Activated naive CD4-positive, alpha-beta T cell treated with anti-CD3 and anti-CD28 coated beads, Interleukin-2, amount 50 U/mL, for 24 hours (primary cell): ENCODE results near the gene PLB1.

ENCODE experiments used
- H3K27ac Mint-ChIP-seq: one replicate; pipeline ENCODE4 v1.8.0; 2021; ENCODE audit warnings: mild to moderate bottlenecking, mixed read lengths
- H3K27me3 Mint-ChIP-seq: one replicate; pipeline ENCODE4 v1.8.0; 2021; ENCODE audit warnings: mixed read lengths
- H3K36me3 Mint-ChIP-seq: one replicate; pipeline ENCODE4 v1.8.0; 2021; ENCODE audit warnings: mixed read lengths
- H3K4me1 Mint-ChIP-seq: one replicate; pipeline ENCODE4 v1.8.0; 2021; ENCODE audit warnings: mixed read lengths
- H3K4me3 Mint-ChIP-seq: one replicate; pipeline ENCODE4 v1.8.0; 2021; ENCODE audit warnings: mild to moderate bottlenecking, mixed read lengths
- H3K9me3 Mint-ChIP-seq: one replicate; pipeline ENCODE4 v1.8.0; 2021; ENCODE audit warnings: mixed read lengths

Gene PLB1

GRCh38 chr2:28577791-28578680 is 82.2 kb downstream of the PLB1 start:
- no peaks in the 10 kb centered on the region for H3K4me1 Mint-ChIP-seq
- H3K9me3 Mint-ChIP-seq, result no peaks in the 10 kb centered on the region

GRCh38 chr2:28578774-28579173 is 82.9 kb downstream of the PLB1 start:
- Mint-ChIP-seq H3K27me3 (no peaks in the 10 kb centered on the region), H3K27ac (no peak overlapping the region), H3K36me3 (no peaks in the 10 kb centered on the region), H3K4me1 (peaks cover 5% of the 10 kb centered on the region), H3K9me3 (no peaks in the 10 kb centered on the region), H3K4me3 (no peak overlapping the region)

More at GRCh38 chr2:28577791-28578680, 82.2 kb downstream of the PLB1 start:
- no peaks in the 10 kb centered on the region for H3K27me3 Mint-ChIP-seq
- H3K36me3 Mint-ChIP-seq, result no peaks in the 10 kb centered on the region
- no peak overlapping the region for H3K4me3 Mint-ChIP-seq
- no peak overlapping the region for H3K27ac Mint-ChIP-seq

- no peaks in the 10 kb centered on the region for H3K36me3 Mint-ChIP-seq
- no peak overlapping the region for H3K27ac Mint-ChIP-seq
- no peaks in the 10 kb centered on the region for H3K9me3 Mint-ChIP-seq
- peaks cover 13% of the 10 kb centered on the region for H3K4me1 Mint-ChIP-seq
- H3K4me3 Mint-ChIP-seq, result no peak overlapping the region
- no peaks in the 10 kb centered on the region for H3K27me3 Mint-ChIP-seq
Observed at GRCh38 chr2:28579606-28580005, 83.7 kb downstream of the PLB1 start.

- H3K9me3 Mint-ChIP-seq, result no peaks in the 10 kb centered on the region
- no peak overlapping the region for H3K27ac Mint-ChIP-seq
Observed at GRCh38 chr2:28580078-28580477, 84.2 kb downstream of the PLB1 start.

GRCh38 chr2:28581312-28581711 is 85.5 kb downstream of the PLB1 start:
- no peaks in the 10 kb centered on the region for H3K36me3 Mint-ChIP-seq
- no peak overlapping the region for H3K4me3 Mint-ChIP-seq
- peaks cover 25% of the 10 kb centered on the region for H3K4me1 Mint-ChIP-seq
- H3K27ac Mint-ChIP-seq, result no peak overlapping the region
- no peaks in the 10 kb centered on the region for H3K9me3 Mint-ChIP-seq
- no peaks in the 10 kb centered on the region for H3K27me3 Mint-ChIP-seq

More at GRCh38 chr2:28580078-28580477, 84.2 kb downstream of the PLB1 start:
- Mint-ChIP-seq H3K36me3 (no peaks in the 10 kb centered on the region), H3K4me3 (no peak overlapping the region), H3K4me1 (peaks cover 18% of the 10 kb centered on the region), H3K27me3 (no peaks in the 10 kb centered on the region)

- peaks cover 32% of the 10 kb centered on the region for H3K4me1 Mint-ChIP-seq
- H3K27me3 Mint-ChIP-seq, result no peaks in the 10 kb centered on the region
- no peaks in the 10 kb centered on the region for H3K36me3 Mint-ChIP-seq
- no peaks in the 10 kb centered on the region for H3K9me3 Mint-ChIP-seq
- no peak overlapping the region for H3K4me3 Mint-ChIP-seq
- H3K27ac Mint-ChIP-seq, result peak overlapping the region; percentile 55
Observed at GRCh38 chr2:28582152-28582551, 86.3 kb downstream of the PLB1 start.

- no peaks in the 10 kb centered on the region for H3K36me3 Mint-ChIP-seq
- H3K27me3 Mint-ChIP-seq, result no peaks in the 10 kb centered on the region
- no peak overlapping the region for H3K4me3 Mint-ChIP-seq
- no peaks in the 10 kb centered on the region for H3K9me3 Mint-ChIP-seq
- no peak overlapping the region for H3K27ac Mint-ChIP-seq
- peaks cover 36% of the 10 kb centered on the region for H3K4me1 Mint-ChIP-seq
Observed at GRCh38 chr2:28582595-28582994, 86.7 kb downstream of the PLB1 start.

DNA sequence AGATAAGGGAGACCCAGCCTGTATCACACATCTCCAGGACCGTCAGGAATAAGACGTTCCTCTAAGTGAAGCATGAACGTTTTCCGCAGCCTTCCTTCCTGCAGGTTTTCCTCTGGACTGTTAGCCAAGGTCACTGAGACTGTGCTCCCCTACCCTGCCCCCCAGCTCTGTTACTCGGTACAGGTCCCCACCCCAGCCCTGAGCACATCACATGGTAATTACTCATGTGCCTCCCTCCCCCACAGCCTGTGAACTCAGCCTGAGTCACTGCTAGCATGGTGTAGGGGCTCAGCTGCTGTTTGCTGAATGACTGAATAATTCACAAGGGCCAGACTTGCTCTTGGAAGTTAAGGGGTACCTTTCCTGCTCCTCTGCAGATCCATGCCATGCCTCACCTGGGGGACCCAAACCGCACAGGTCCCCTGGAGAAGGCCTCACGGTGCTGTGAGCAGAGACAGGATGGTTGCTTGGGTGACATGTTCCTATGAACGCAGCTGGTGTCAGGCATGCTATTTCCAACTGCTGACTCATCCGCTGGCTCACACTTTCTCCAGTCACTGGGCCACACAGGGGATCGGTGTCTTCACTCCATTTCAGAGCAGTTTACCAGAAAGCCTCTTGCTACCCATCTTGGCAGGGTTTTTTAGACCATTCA is 88.2 kb downstream of the PLB1 start:
- peak overlapping the region; percentile 53 for H3K4me3 Mint-ChIP-seq
- peak overlapping the region; percentile 94 for H3K27ac Mint-ChIP-seq

GRCh38 chr2:28586867-28587266 is 91.0 kb downstream of the PLB1 start:
- no peaks in the 10 kb centered on the region for H3K9me3 Mint-ChIP-seq
- no peaks in the 10 kb centered on the region for H3K27me3 Mint-ChIP-seq
- H3K27ac Mint-ChIP-seq, result no peak overlapping the region
- H3K36me3 Mint-ChIP-seq, result no peaks in the 10 kb centered on the region
- peak overlapping the region; percentile 30 for H3K4me3 Mint-ChIP-seq
- H3K4me1 Mint-ChIP-seq, result peaks cover 51% of the 10 kb centered on the region

More for the DNA sequence above, 88.2 kb downstream of the PLB1 start:
- Mint-ChIP-seq H3K27me3 (no peaks in the 10 kb centered on the region), H3K4me1 (peaks cover 47% of the 10 kb centered on the region), H3K36me3 (no peaks in the 10 kb centered on the region), H3K9me3 (no peaks in the 10 kb centered on the region)

GRCh38 chr2:28587526-28588291 is 91.8 kb downstream of the PLB1 start:
- Mint-ChIP-seq H3K4me1 (peaks cover 51% of the 10 kb centered on the region), H3K36me3 (no peaks in the 10 kb centered on the region), H3K27me3 (no peaks in the 10 kb centered on the region), H3K4me3 (peak overlapping the region; percentile 30), H3K9me3 (no peaks in the 10 kb centered on the region), H3K27ac (no peak overlapping the region)

DNA sequence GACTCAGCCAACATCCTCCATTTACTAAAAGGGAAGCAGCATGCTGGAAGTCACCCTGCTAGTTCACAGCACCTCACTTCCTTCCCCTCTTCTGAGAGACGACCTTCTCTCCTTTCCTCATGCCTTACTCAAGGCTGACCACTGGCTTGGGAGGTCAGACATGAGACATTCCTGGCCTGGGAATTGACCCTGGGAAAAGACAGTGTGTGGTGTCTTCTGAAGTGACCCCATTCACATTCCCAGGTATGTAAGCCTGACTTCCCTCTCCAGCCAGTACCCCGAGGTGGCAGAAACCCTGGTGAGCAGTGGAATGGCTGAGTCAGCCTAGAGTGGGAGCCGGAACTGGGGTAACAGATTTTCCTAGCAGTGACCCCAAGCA is 92.4 kb downstream of the PLB1 start:
- Mint-ChIP-seq H3K27me3 (no peaks in the 10 kb centered on the region), H3K9me3 (no peaks in the 10 kb centered on the region), H3K4me1 (peaks cover 51% of the 10 kb centered on the region), H3K27ac (no peak overlapping the region), H3K36me3 (no peaks in the 10 kb centered on the region), H3K4me3 (peak overlapping the region; percentile 8)

GRCh38 chr2:28589746-28590463 is 94.0 kb downstream of the PLB1 start:
- Mint-ChIP-seq H3K4me1 (peaks cover 46% of the 10 kb centered on the region), H3K36me3 (no peaks in the 10 kb centered on the region), H3K4me3 (no peak overlapping the region), H3K27me3 (no peaks in the 10 kb centered on the region), H3K27ac (peak overlapping the region; percentile 59), H3K9me3 (no peaks in the 10 kb centered on the region)

GRCh38 chr2:28590496-28591301 is 94.8 kb downstream of the PLB1 start:
- no peak overlapping the region for H3K4me3 Mint-ChIP-seq
- H3K27ac Mint-ChIP-seq, result no peak overlapping the region
- no peaks in the 10 kb centered on the region for H3K27me3 Mint-ChIP-seq
- no peaks in the 10 kb centered on the region for H3K36me3 Mint-ChIP-seq
- H3K9me3 Mint-ChIP-seq, result no peaks in the 10 kb centered on the region
- H3K4me1 Mint-ChIP-seq, result peaks cover 45% of the 10 kb centered on the region

- Mint-ChIP-seq H3K36me3 (no peaks in the 10 kb centered on the region), H3K27me3 (no peaks in the 10 kb centered on the region), H3K4me3 (no peak overlapping the region), H3K27ac (no peak overlapping the region), H3K9me3 (no peaks in the 10 kb centered on the region), H3K4me1 (peaks cover 37% of the 10 kb centered on the region)
Observed at GRCh38 chr2:28591711-28592335, 96.0 kb downstream of the PLB1 start.
